Spleen (tissue), 11 donors: ENCODE measurements around the gene NME9. TPM values are rescaled to one million over a fixed set of nuclear protein-coding genes. Genes with fewer than 3 reads are reported as not detected.

ENCODE experiments used
- DNase-seq: peaks from one replicate; pipeline ENCODE4 v3.0.0-alpha.2; 2020
- H3K27ac ChIP-seq, 8 donors: fragments of 200-600 bp; sonication (generic) in 7 of 8; 1 replicate in 4 of 8; 2 replicates in 4 of 8; pipeline versions ENCODE4 v1.5.0 to v1.8.0; 2016 to 2021; ENCODE audit warnings: inconsistent platforms in 4 of 8, mild to moderate bottlenecking in 4 of 8, moderate library complexity in 1 of 8
- H3K27me3 ChIP-seq, 7 donors: fragments of 200-600 bp; sonication (generic) in 6 of 7; replicated peaks in 1 of 7; 1 replicate in 4 of 7; 2 replicates in 3 of 7; pipeline versions ENCODE4 v1.5.0 to v1.8.0; 2016 to 2021; ENCODE audit warnings: inconsistent platforms in 3 of 7, mild to moderate bottlenecking in 1 of 7
- H3K36me3 ChIP-seq, 6 donors: fragments of 200-600 bp; sonication (generic) in 5 of 6; 1 replicate in 4 of 6; 2 replicates in 2 of 6; pipeline versions ENCODE4 v1.5.0 to v1.8.0; 2016 to 2021; ENCODE audit warnings: inconsistent platforms in 2 of 6
- H3K4me1 ChIP-seq, 6 donors: fragments of 200-600 bp; sonication (generic) in 5 of 6; 1 replicate in 3 of 6; 2 replicates in 3 of 6; pipeline versions ENCODE4 v1.5.0 to v1.8.0; 2016 to 2021; ENCODE audit warnings: inconsistent platforms in 3 of 6
- H3K4me3 ChIP-seq, 8 donors: fragments of 200-600 bp; sonication (generic) in 7 of 8; 1 replicate in 4 of 8; 2 replicates in 4 of 8; pipeline versions ENCODE4 v1.5.0 to v1.8.0; 2016 to 2021; ENCODE audit warnings: inconsistent platforms in 4 of 8, mild to moderate bottlenecking in 4 of 8, moderate library complexity in 2 of 8
- H3K9me3 ChIP-seq, 8 donors: fragments of 200-600 bp; sonication (generic) in 7 of 8; 1 replicate in 4 of 8; 2 replicates in 4 of 8; pipeline versions ENCODE4 v1.5.0 to v1.8.0; 2016 to 2021; ENCODE audit warnings: inconsistent platforms in 4 of 8
- POLR2A ChIP-seq, 3 donors: fragments of 450-650 bp; IDR thresholded peaks; one replicate each; pipeline ENCODE4 v1.5.1; 2017; ENCODE audit warnings: antibody characterized with exemption in 3 of 3, mild to moderate bottlenecking in 1 of 3
- POLR2AphosphoS5 ChIP-seq, 3 donors: sonication (generic); formaldehyde crosslinking; IDR thresholded peaks; one replicate each; pipeline ENCODE4 v1.5.1; 2017; ENCODE audit warnings: antibody characterized with exemption in 3 of 3
- WGBS, 5 donors: extraction: QIAGEN DNeasy Blood & Tissue Kit in 3 of 5; methylation state at CpG; one replicate each; pipeline versions ENCODE4 v1.1.5 to v1.1.7; 2013 to 2018; 5-methylcytosine and 5-hydroxymethylcytosine counted together
- intact Hi-C: fragments of 100-400 bp; cut with DNase I; formaldehyde crosslinking; loops from one replicate; pipeline ENCODE4 v1.15.0; 2023; ENCODE audit warnings: low total_unique reads
- polyA plus RNA-seq, 3 donors: library from polyadenylated mRNA; stranded (reverse); fragments of 200-250 nt; gene quantifications; one replicate each; pipeline ENCODE4 v1.2.1, GENCODE V29; 2013
- total RNA-seq, 7 donors: library from RNA; depleted of rRNA in 3 of 7; stranded (reverse); fragments of >200 nt in 3 of 7; fragmentation: NEBNext Ultra II Directional in 4 of 7; extraction: Animal tissue kit (Norgen Biotek cat#: 25700) in 4 of 7; gene quantifications; one replicate each; pipeline versions ENCODE4 v1.1.0 to v1.2.1, GENCODE V29; 2016 to 2021
- TF ChIP-seq, protein P1 (sequence below), 11 experiments: fragments of 200-600 bp in 7 of 11; fragments of 450-650 bp in 4 of 11; sonication (generic) in 4 of 11; IDR thresholded peaks in 8 of 11; conservative IDR thresholded peaks in 3 of 11; 1 replicate in 7 of 11; 2 replicates in 4 of 11; pipeline versions ENCODE4 v1.4.0 to v1.8.0; 2016 to 2021; ENCODE audit warnings: antibody characterized with exemption in 11 of 11, inconsistent platforms in 4 of 11, mild to moderate bottlenecking in 1 of 11
- donor health status: healthy with polysubstance abuse.
- donor health status: DM: no; HTN: no; CAD: no; lungs with moderate emphysema.
- donor health status: DM: no; HTN: no; CAD: no.
- donor health status: Bipolar disorder and iron deficiency.
- donor health status: healthy.
- donor health status: DM: no; HTN: no; CAD: no.
- donor health status: DM: yes; HTN: yes; CAD: no.

The NME9 gene
- total and polyA plus RNA-seq, 10 donors = 0.14 to 4.1 (median 0.44) TPM; not detected in 4

DNA sequence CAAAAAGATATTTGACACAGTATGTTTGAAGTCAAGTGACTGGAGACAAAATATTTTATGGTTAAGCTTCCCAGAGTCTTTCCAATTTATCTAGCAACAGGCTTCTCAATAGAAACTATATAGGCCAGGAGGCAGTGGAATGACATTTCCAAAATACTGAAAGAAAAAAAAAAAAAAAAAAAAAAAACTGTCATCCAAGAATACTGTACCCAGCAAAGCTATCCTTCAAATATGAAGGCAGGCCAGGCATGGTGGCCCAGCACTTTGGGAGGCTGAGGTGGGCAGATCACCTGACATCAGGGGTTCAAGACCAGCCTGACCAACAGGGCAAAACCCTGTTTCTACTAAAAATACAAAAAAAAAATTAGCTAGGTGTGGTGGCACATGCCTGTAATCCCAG is 20.9 kb downstream of the NME9 start:
- H3K4me1 ChIP-seq = no peaks in the 10 kb centered on the region
- TF ChIP-seq, protein P1, sequence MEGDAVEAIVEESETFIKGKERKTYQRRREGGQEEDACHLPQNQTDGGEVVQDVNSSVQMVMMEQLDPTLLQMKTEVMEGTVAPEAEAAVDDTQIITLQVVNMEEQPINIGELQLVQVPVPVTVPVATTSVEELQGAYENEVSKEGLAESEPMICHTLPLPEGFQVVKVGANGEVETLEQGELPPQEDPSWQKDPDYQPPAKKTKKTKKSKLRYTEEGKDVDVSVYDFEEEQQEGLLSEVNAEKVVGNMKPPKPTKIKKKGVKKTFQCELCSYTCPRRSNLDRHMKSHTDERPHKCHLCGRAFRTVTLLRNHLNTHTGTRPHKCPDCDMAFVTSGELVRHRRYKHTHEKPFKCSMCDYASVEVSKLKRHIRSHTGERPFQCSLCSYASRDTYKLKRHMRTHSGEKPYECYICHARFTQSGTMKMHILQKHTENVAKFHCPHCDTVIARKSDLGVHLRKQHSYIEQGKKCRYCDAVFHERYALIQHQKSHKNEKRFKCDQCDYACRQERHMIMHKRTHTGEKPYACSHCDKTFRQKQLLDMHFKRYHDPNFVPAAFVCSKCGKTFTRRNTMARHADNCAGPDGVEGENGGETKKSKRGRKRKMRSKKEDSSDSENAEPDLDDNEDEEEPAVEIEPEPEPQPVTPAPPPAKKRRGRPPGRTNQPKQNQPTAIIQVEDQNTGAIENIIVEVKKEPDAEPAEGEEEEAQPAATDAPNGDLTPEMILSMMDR (IDR thresholded peaks at IDR 0.05 in 8 of 11, conservative IDR thresholded peaks at IDR 0.05 in 3 of 11) = no peak
- no peak for TF ChIP-seq POLR2A (IDR thresholded peaks at IDR 0.05)
- intact Hi-C loops = no loop called here
- peaks cover 0 to 7% (median 0%) of the 10 kb centered on the region in 7 donors for H3K27me3 ChIP-seq
- peaks cover 3 to 50% (median 36%) of the 10 kb centered on the region in 8 donors for H3K9me3 ChIP-seq
- no peak for DNase-seq
- H3K4me3 ChIP-seq = no peak overlapping the region
- H3K36me3 ChIP-seq = no peaks in the 10 kb centered on the region
- no peak overlapping the region for H3K27ac ChIP-seq

- intact Hi-C loops = no loop called here
- TF ChIP-seq, protein P1 (IDR thresholded peaks at IDR 0.05 in 8 of 11, conservative IDR thresholded peaks at IDR 0.05 in 3 of 11) = no peak
- no peak for TF ChIP-seq POLR2A (IDR thresholded peaks at IDR 0.05)
- TF ChIP-seq POLR2AphosphoS5 (IDR thresholded peaks at IDR 0.05) = no peak
- Histone ChIP-seq H3K36me3 (no peaks in the 10 kb centered on the region), H3K4me1 (no peaks in the 10 kb centered on the region), H3K27ac (no peak overlapping the region), H3K9me3 (peaks cover 3 to 50% (median 36%) of the 10 kb centered on the region in 8 donors), H3K4me3 (no peak overlapping the region), H3K27me3 (peaks cover 0 to 7% (median 0%) of the 10 kb centered on the region in 7 donors)
- no peak for DNase-seq
- 82 to 90% (median 85%) methylated on average over 5 of the region's 5 CpGs for WGBS, 5 donors
Observed at GRCh38 chr3:138307899-138308298, 21.8 kb downstream of the NME9 start.

- intact Hi-C loops = no loop called here
- no peaks in the 10 kb centered on the region for H3K4me1 ChIP-seq
- peaks cover 0 to 18% (median 11%) of the 10 kb centered on the region in 8 donors for H3K9me3 ChIP-seq
- H3K36me3 ChIP-seq = peaks cover 0 to 15% (median 3%) of the 10 kb centered on the region in 6 donors
- H3K4me3 ChIP-seq = no peak overlapping the region
- 91 to 96% (median 93%) methylated on average over 6 of the region's 6 CpGs for WGBS, 5 donors
- TF ChIP-seq POLR2A (IDR thresholded peaks at IDR 0.05) = no peak
- TF ChIP-seq POLR2AphosphoS5 (IDR thresholded peaks at IDR 0.05) = no peak
- TF ChIP-seq, protein P1 (IDR thresholded peaks at IDR 0.05 in 8 of 11, conservative IDR thresholded peaks at IDR 0.05 in 3 of 11) = no peak
- no peak overlapping the region for H3K27ac ChIP-seq
- no peak for DNase-seq
- no peaks in the 10 kb centered on the region for H3K27me3 ChIP-seq
Observed at GRCh38 chr3:138303474-138303873, 26.2 kb downstream of the NME9 start.

GRCh38 chr3:138300647-138301046 is 29.0 kb downstream of the NME9 start:
- WGBS, 5 donors = 74 to 86% (median 78%) methylated on average over 2 of the region's 2 CpGs

More at GRCh38 chr3:138300647-138301046, 29.0 kb downstream of the NME9 start:
- DNase-seq = no peak
- no peaks in the 10 kb centered on the region for H3K9me3 ChIP-seq
- intact Hi-C loops = no loop called here
- no peaks in the 10 kb centered on the region for H3K27me3 ChIP-seq
- no peaks in the 10 kb centered on the region for H3K4me1 ChIP-seq
- no peak overlapping the region for H3K27ac ChIP-seq
- H3K4me3 ChIP-seq = no peak overlapping the region
- peaks cover 4 to 43% (median 18%) of the 10 kb centered on the region in 6 donors for H3K36me3 ChIP-seq
- TF ChIP-seq POLR2A (IDR thresholded peaks at IDR 0.05) (no peak), POLR2AphosphoS5 (IDR thresholded peaks at IDR 0.05) (no peak)
- TF ChIP-seq, protein P1 (IDR thresholded peaks at IDR 0.05 in 8 of 11, conservative IDR thresholded peaks at IDR 0.05 in 3 of 11) = no peak
